Prostate gland (tissue), 2 donors: ENCODE data around the gene FAXDC2.

Source experiments
- POLR2A ChIP-seq: fragments of 450-650 bp; IDR thresholded peaks from one replicate; pipeline ENCODE4 v1.6.1; 2016; ENCODE audit warnings: antibody characterized with exemption, mild to moderate bottlenecking
- TF ChIP-seq, protein P1 (sequence below), 4 experiments: fragments of 200-600 bp in 2 of 4; fragments of 450-650 bp in 2 of 4; sonication (generic) in 2 of 4; IDR thresholded peaks; 1 replicate in 3 of 4; 2 replicates in 1 of 4; pipeline ENCODE4 v1.5.1; 2016 to 2019; ENCODE audit warnings: antibody characterized with exemption in 4 of 4, mild to moderate bottlenecking in 2 of 4, moderate library complexity in 2 of 4

DNA sequence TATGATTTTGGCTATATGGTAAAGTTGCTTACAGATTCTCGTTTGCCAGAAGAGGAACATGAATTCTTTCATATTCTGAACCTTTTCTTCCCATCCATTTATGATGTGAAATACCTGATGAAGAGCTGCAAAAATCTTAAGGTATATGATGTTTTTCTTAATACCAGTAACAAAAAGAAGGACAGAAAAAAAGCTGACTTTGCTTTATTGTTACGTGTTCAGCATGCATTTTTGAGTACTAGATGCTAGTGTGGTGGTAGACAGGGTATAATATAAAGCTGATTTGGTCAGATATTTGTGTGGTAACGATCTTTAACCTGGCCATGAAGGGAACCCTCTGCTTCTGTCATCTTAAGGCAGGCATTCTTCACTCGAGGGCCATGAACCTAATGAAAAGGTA, 21.3 kb upstream of the FAXDC2 start:
- TF ChIP-seq, protein P1, sequence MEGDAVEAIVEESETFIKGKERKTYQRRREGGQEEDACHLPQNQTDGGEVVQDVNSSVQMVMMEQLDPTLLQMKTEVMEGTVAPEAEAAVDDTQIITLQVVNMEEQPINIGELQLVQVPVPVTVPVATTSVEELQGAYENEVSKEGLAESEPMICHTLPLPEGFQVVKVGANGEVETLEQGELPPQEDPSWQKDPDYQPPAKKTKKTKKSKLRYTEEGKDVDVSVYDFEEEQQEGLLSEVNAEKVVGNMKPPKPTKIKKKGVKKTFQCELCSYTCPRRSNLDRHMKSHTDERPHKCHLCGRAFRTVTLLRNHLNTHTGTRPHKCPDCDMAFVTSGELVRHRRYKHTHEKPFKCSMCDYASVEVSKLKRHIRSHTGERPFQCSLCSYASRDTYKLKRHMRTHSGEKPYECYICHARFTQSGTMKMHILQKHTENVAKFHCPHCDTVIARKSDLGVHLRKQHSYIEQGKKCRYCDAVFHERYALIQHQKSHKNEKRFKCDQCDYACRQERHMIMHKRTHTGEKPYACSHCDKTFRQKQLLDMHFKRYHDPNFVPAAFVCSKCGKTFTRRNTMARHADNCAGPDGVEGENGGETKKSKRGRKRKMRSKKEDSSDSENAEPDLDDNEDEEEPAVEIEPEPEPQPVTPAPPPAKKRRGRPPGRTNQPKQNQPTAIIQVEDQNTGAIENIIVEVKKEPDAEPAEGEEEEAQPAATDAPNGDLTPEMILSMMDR (IDR thresholded peaks at IDR 0.05): no peak
- TF ChIP-seq POLR2A: no peak
